ENCODE data around the gene ELMO2. TPM values are rescaled to one million over a fixed set of nuclear protein-coding genes. Genes with fewer than 3 reads are reported as not detected.

The ELMO2 gene
- total RNA-seq, 1 donor from 2014 or later, result 60.3 TPM

DNA sequence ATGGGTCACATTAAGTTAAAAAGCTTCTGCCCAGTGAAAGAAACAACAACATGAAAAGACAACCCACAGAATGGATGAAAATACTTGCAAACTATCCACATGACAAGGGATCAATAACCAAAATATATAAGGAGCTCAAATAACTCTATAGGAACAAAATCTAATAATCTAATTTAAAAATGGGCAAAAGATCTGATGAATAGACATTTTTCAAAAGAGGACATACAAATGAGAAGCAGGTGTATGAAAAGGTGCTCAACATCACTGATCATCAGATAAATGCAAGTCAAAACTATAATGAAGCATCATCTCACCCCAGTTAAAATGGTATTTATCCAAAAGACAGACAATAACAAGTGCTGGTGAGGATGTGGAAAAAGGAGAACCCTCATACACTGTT, 21.0 kb upstream of the ELMO2 start:
- no peak overlapping the region for H3K4me3 Mint-ChIP-seq (ENCODE audit: unreplicated experiment)
- no peak for DNase-seq
- no peak overlapping the region for H3K27ac Mint-ChIP-seq (ENCODE audit: unreplicated experiment)
- H3K27me3 Mint-ChIP-seq (ENCODE audit: unreplicated experiment), result peaks cover 5% of the 10 kb centered on the region
- no peaks in the 10 kb centered on the region for H3K36me3 Mint-ChIP-seq (ENCODE audit: unreplicated experiment)
- H3K4me1 Mint-ChIP-seq (ENCODE audit: low read depth, unreplicated experiment), result peaks cover 3% of the 10 kb centered on the region
- no peaks in the 10 kb centered on the region for H3K9me3 Mint-ChIP-seq (ENCODE audit: unreplicated experiment)
- TF ChIP-seq, protein P1, sequence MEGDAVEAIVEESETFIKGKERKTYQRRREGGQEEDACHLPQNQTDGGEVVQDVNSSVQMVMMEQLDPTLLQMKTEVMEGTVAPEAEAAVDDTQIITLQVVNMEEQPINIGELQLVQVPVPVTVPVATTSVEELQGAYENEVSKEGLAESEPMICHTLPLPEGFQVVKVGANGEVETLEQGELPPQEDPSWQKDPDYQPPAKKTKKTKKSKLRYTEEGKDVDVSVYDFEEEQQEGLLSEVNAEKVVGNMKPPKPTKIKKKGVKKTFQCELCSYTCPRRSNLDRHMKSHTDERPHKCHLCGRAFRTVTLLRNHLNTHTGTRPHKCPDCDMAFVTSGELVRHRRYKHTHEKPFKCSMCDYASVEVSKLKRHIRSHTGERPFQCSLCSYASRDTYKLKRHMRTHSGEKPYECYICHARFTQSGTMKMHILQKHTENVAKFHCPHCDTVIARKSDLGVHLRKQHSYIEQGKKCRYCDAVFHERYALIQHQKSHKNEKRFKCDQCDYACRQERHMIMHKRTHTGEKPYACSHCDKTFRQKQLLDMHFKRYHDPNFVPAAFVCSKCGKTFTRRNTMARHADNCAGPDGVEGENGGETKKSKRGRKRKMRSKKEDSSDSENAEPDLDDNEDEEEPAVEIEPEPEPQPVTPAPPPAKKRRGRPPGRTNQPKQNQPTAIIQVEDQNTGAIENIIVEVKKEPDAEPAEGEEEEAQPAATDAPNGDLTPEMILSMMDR (IDR thresholded peaks at IDR 0.05; ENCODE audit: partially characterized antibody, unreplicated experiment), result no peak

DNA sequence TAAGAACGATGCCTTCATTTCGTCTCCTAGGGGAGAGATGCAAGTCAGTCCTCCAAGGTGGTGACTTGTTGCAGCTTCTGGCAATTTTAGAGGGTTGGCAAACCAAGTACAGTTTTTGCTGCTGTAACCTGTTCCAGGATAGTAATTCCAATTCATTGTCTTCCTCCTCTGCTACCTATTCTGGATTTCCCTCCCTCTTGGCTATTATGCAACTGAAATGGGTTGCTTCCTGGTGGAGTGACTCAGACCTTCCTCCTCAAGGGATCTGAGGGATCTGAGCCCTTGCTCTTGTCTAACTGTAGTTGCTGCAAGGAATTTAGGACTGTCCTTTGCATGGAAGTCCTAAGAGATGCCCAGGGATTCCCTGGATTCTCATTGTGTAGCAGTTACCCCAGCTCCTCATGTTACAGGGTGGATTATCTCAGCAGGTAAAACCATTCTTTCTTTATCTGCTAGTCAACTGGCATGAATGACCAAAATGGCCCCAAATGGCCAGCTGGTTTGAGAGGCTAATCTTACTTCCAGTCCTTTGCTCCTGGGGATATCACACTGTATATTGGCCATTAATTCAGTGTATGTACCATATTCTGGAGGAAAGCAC, 17.6 kb upstream of the ELMO2 start:
- Mint-ChIP-seq H3K4me3 (ENCODE audit: unreplicated experiment) (no peak overlapping the region), H3K27me3 (ENCODE audit: unreplicated experiment) (peaks cover 2% of the 10 kb centered on the region), H3K4me1 (ENCODE audit: low read depth, unreplicated experiment) (no peaks in the 10 kb centered on the region), H3K9me3 (ENCODE audit: unreplicated experiment) (no peaks in the 10 kb centered on the region), H3K36me3 (ENCODE audit: unreplicated experiment) (no peaks in the 10 kb centered on the region), H3K27ac (ENCODE audit: unreplicated experiment) (no peak overlapping the region)
- TF ChIP-seq, protein P1 (IDR thresholded peaks at IDR 0.05; ENCODE audit: partially characterized antibody, unreplicated experiment), result no peak
- DNase-seq, result no peak

DNA sequence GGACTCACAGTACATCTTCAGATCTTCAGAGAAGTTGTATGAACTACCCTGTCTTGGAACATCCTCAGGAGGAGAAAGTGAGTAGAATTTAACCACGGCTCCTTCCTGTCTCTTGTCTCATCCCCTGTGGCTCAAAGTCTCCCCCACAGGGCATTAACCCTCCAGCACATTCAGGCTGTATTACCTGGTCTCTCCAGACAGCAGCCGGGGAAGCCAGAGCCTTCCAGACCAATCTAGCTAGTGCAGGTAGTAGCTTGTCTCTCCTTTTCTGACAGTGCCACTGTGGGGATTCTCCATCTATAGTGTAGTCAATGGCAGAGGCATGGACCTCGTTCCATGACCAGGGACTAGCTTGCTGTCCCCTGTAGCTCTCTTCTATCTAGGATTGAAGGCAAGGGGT, 16.9 kb upstream of the ELMO2 start:
- peaks cover 2% of the 10 kb centered on the region for H3K27me3 Mint-ChIP-seq (ENCODE audit: unreplicated experiment)
- H3K4me3 Mint-ChIP-seq (ENCODE audit: unreplicated experiment), result no peak overlapping the region
- no peak overlapping the region for H3K27ac Mint-ChIP-seq (ENCODE audit: unreplicated experiment)
- TF ChIP-seq, protein P1 (IDR thresholded peaks at IDR 0.05; ENCODE audit: partially characterized antibody, unreplicated experiment), result no peak
- H3K9me3 Mint-ChIP-seq (ENCODE audit: unreplicated experiment), result no peaks in the 10 kb centered on the region
- DNase-seq, result no peak
- no peaks in the 10 kb centered on the region for H3K36me3 Mint-ChIP-seq (ENCODE audit: unreplicated experiment)
- H3K4me1 Mint-ChIP-seq (ENCODE audit: low read depth, unreplicated experiment), result no peaks in the 10 kb centered on the region

DNA sequence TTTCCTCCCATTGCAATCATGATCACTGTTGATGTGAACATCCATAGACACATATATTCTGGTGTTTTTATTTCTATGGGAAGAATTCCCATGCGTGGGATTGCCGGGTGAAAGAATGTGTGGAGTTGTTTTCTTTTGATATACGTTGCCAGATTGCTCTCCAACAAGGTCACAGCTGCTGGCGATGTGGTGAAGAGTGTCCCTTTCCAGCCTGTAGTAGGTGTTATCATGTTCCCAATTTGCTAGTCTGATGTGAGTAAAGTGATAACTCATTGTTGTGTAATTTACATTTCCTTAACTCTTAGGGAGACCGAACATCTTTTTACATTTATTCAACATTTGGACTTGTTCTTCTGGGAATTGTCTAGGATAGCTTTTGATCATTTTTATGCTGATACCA, 14.5 kb upstream of the ELMO2 start:
- H3K27ac Mint-ChIP-seq (ENCODE audit: unreplicated experiment), result no peak overlapping the region

DNA sequence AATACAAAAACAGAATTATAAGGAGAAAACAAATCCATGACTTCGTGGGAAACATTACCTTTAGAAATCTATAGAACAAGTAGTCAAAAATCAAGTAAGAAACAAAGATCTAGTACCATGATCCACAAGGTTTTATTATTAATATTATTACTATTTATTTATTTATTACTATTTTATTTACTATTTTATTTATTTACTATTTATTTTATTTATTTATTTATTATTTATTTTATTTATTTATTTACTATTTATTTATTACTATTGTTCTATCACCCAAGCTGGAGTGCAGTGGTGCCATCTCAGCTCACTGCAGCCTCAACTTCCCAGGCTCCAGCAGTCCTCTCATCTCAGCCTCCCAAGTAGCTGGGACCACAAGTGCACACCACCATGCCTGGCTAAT, 13.5 kb upstream of the ELMO2 start:
- DNase-seq, result no peak
- TF ChIP-seq, protein P1 (IDR thresholded peaks at IDR 0.05; ENCODE audit: partially characterized antibody, unreplicated experiment), result no peak
- H3K4me3 Mint-ChIP-seq (ENCODE audit: unreplicated experiment), result no peak overlapping the region
- peaks cover 8% of the 10 kb centered on the region for H3K9me3 Mint-ChIP-seq (ENCODE audit: unreplicated experiment)
- H3K27ac Mint-ChIP-seq (ENCODE audit: unreplicated experiment), result no peak overlapping the region
- peaks cover 2% of the 10 kb centered on the region for H3K4me1 Mint-ChIP-seq (ENCODE audit: low read depth, unreplicated experiment)
- H3K36me3 Mint-ChIP-seq (ENCODE audit: unreplicated experiment), result peaks cover 12% of the 10 kb centered on the region
- no peaks in the 10 kb centered on the region for H3K27me3 Mint-ChIP-seq (ENCODE audit: unreplicated experiment)

More for the DNA sequence above, 14.5 kb upstream of the ELMO2 start:
- DNase-seq, result no peak
- H3K36me3 Mint-ChIP-seq (ENCODE audit: unreplicated experiment), result peaks cover 12% of the 10 kb centered on the region
- TF ChIP-seq, protein P1 (IDR thresholded peaks at IDR 0.05; ENCODE audit: partially characterized antibody, unreplicated experiment), result no peak
- H3K27me3 Mint-ChIP-seq (ENCODE audit: unreplicated experiment), result no peaks in the 10 kb centered on the region
- peaks cover 8% of the 10 kb centered on the region for H3K9me3 Mint-ChIP-seq (ENCODE audit: unreplicated experiment)
- peaks cover 2% of the 10 kb centered on the region for H3K4me1 Mint-ChIP-seq (ENCODE audit: low read depth, unreplicated experiment)
- no peak overlapping the region for H3K4me3 Mint-ChIP-seq (ENCODE audit: unreplicated experiment)

Data from glutamatergic neuron (in vitro differentiated cells).